Epithelial cell of esophagus (primary cell): ENCODE data around the gene IRF2.

ENCODE experiments used
- DNase-seq: peaks from one replicate; pipeline ENCODE4 v3.0.0; 2010; ENCODE audit warnings: low read depth
- H3K4me3 ChIP-seq: 2 replicates; pipeline ENCODE4 v1.5.1; 2011; ENCODE audit warnings: mild to moderate bottlenecking, low read length, control low read depth
- CTCF ChIP-seq: IDR thresholded peaks from 2 replicates; pipeline ENCODE4 v1.5.1; 2011; ENCODE audit warnings: low read depth, mild to moderate bottlenecking, low read length, control low read depth, inconsistent platforms; ENCODE audit not compliant: insufficient read depth; ENCODE audit errors: missing control alignments

Gene IRF2

GRCh38 chr4:184351560-184352451 lies 122.5 kb downstream of the IRF2 start:
- no peak for DNase-seq
- TF ChIP-seq CTCF, result no peak
- no peak overlapping the region for H3K4me3 ChIP-seq

GRCh38 chr4:184350964-184351363 lies 123.4 kb downstream of the IRF2 start:
- H3K4me3 ChIP-seq, result no peak overlapping the region
- no peak for DNase-seq
- no peak for TF ChIP-seq CTCF

GRCh38 chr4:184350213-184350817 lies 124.0 kb downstream of the IRF2 start:
- TF ChIP-seq CTCF, result no peak
- H3K4me3 ChIP-seq, result no peak overlapping the region
- DNase-seq, result no peak

GRCh38 chr4:184349283-184350039 lies 124.9 kb downstream of the IRF2 start:
- no peak for TF ChIP-seq CTCF
- no peak overlapping the region for H3K4me3 ChIP-seq
- DNase-seq, result no peak

GRCh38 chr4:184348311-184349233 lies 125.8 kb downstream of the IRF2 start:
- H3K4me3 ChIP-seq, result no peak overlapping the region
- TF ChIP-seq CTCF, result no peak
- DNase-seq, result peak; percentile 69
